ENCODE results near the gene APCDD1L.

DNA sequence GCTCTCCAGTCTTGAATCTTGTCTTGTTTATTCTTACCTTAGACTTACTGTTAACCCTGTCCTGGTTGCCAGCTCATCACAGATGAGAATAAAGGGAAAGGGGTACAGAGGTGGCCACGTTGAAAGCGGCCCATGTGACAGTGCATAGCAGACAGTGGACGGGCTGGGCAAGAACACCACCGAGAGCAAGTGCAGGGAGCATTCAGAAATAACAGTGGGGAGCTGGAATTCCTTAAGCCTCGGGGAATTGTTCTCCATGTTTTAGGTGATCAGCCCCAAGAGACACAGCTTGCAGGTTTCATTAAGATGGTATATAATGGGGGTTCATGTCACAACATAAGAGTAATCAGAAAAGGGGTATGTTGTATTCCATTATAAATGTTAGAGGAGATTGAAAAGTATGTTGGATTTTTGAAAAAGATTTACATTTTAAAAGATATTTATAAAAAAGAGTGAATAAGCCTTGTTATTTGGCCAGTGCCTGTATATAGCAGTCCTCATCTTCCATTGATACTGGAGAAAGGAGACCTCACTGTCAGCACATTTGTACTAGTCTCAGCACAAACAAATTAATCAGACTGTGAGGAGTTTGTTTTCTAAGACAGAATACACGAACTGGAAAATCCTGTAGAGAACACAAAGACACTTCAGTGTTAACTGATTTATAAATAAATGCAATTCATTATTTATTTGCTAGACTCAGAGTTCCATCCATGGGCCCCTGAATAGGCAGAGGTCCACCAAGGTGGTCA lies 90.8 kb downstream of the APCDD1L start:
- TF ChIP-seq TEAD4 (IDR thresholded peaks at IDR 0.05) (no peak), TCF12 (IDR thresholded peaks at IDR 0.05; ENCODE audit: low read depth) (no peak), FOXM1 (IDR thresholded peaks at IDR 0.05; ENCODE audit: borderline replicate concordance, low read depth) (no peak), EP300 (IDR thresholded peaks at IDR 0.05; ENCODE audit: borderline replicate concordance) (no peak), ZBTB7A (IDR thresholded peaks at IDR 0.05; ENCODE audit: low read depth) (no peak), RAD21 (IDR thresholded peaks at IDR 0.05; ENCODE audit: low read depth) (no peak), EGR1 (IDR thresholded peaks at IDR 0.05) (no peak), CREB1 (IDR thresholded peaks at IDR 0.05; ENCODE audit: low read depth) (no peak), TAF1 (IDR thresholded peaks at IDR 0.05; ENCODE audit: low read depth) (no peak), YY1 (IDR thresholded peaks at IDR 0.05; ENCODE audit: low read depth) (no peak)
- TF ChIP-seq, protein P1, sequence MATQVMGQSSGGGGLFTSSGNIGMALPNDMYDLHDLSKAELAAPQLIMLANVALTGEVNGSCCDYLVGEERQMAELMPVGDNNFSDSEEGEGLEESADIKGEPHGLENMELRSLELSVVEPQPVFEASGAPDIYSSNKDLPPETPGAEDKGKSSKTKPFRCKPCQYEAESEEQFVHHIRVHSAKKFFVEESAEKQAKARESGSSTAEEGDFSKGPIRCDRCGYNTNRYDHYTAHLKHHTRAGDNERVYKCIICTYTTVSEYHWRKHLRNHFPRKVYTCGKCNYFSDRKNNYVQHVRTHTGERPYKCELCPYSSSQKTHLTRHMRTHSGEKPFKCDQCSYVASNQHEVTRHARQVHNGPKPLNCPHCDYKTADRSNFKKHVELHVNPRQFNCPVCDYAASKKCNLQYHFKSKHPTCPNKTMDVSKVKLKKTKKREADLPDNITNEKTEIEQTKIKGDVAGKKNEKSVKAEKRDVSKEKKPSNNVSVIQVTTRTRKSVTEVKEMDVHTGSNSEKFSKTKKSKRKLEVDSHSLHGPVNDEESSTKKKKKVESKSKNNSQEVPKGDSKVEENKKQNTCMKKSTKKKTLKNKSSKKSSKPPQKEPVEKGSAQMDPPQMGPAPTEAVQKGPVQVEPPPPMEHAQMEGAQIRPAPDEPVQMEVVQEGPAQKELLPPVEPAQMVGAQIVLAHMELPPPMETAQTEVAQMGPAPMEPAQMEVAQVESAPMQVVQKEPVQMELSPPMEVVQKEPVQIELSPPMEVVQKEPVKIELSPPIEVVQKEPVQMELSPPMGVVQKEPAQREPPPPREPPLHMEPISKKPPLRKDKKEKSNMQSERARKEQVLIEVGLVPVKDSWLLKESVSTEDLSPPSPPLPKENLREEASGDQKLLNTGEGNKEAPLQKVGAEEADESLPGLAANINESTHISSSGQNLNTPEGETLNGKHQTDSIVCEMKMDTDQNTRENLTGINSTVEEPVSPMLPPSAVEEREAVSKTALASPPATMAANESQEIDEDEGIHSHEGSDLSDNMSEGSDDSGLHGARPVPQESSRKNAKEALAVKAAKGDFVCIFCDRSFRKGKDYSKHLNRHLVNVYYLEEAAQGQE (IDR thresholded peaks at IDR 0.05; ENCODE audit: low read depth): no peak
- TF ChIP-seq, protein P2, sequence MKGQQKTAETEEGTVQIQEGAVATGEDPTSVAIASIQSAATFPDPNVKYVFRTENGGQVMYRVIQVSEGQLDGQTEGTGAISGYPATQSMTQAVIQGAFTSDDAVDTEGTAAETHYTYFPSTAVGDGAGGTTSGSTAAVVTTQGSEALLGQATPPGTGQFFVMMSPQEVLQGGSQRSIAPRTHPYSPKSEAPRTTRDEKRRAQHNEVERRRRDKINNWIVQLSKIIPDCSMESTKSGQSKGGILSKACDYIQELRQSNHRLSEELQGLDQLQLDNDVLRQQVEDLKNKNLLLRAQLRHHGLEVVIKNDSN (IDR thresholded peaks at IDR 0.05): no peak
- TF ChIP-seq, protein P3, sequence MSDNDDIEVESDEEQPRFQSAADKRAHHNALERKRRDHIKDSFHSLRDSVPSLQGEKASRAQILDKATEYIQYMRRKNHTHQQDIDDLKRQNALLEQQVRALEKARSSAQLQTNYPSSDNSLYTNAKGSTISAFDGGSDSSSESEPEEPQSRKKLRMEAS (IDR thresholded peaks at IDR 0.05): no peak

Measured in Ishikawa (cell line).